IPS DF 19.7 (cell line): ENCODE data around the gene ST6GALNAC3.

Experiments used
- DNase-seq: peaks from one replicate; pipeline ENCODE4 v3.0.0-alpha.2; 2013; ENCODE audit warnings: low read depth, low spot score

The ST6GALNAC3 gene

GRCh38 chr1:76142771-76143540, 68.4 kb downstream of the ST6GALNAC3 start:
- no peak for DNase-seq

- no peak for DNase-seq
Measured at GRCh38 chr1:76144247-76144646, 69.7 kb downstream of the ST6GALNAC3 start.

GRCh38 chr1:76145332-76145731, 70.8 kb downstream of the ST6GALNAC3 start:
- DNase-seq = no peak

GRCh38 chr1:76146184-76146583, 71.6 kb downstream of the ST6GALNAC3 start:
- DNase-seq = no peak

GRCh38 chr1:76147917-76148316, 73.4 kb downstream of the ST6GALNAC3 start:
- DNase-seq = no peak

GRCh38 chr1:76148460-76148859, 73.9 kb downstream of the ST6GALNAC3 start:
- no peak for DNase-seq

GRCh38 chr1:76153841-76154205, 79.3 kb downstream of the ST6GALNAC3 start:
- no peak for DNase-seq

GRCh38 chr1:76154206-76154956, 79.8 kb downstream of the ST6GALNAC3 start:
- peak; percentile 20 for DNase-seq

GRCh38 chr1:76156987-76157386, 82.4 kb downstream of the ST6GALNAC3 start:
- no peak for DNase-seq

- no peak for DNase-seq
Measured at GRCh38 chr1:76158126-76158525, 83.6 kb downstream of the ST6GALNAC3 start.

- no peak for DNase-seq
Measured at GRCh38 chr1:76160225-76160624, 85.7 kb downstream of the ST6GALNAC3 start.

GRCh38 chr1:76161451-76161850, 86.9 kb downstream of the ST6GALNAC3 start:
- no peak for DNase-seq

GRCh38 chr1:76162254-76162653, 87.7 kb downstream of the ST6GALNAC3 start:
- no peak for DNase-seq

GRCh38 chr1:76164165-76164564, 89.6 kb downstream of the ST6GALNAC3 start:
- no peak for DNase-seq

GRCh38 chr1:76170084-76170483, 95.5 kb downstream of the ST6GALNAC3 start:
- DNase-seq = no peak

- no peak for DNase-seq
Measured at GRCh38 chr1:76170513-76170912, 96.0 kb downstream of the ST6GALNAC3 start.

GRCh38 chr1:76176000-76176399, 101.5 kb downstream of the ST6GALNAC3 start:
- DNase-seq = no peak

GRCh38 chr1:76177615-76178014, 103.1 kb downstream of the ST6GALNAC3 start:
- DNase-seq = no peak

GRCh38 chr1:76179219-76179698, 104.7 kb downstream of the ST6GALNAC3 start:
- DNase-seq = no peak

GRCh38 chr1:76185207-76185606, 110.7 kb downstream of the ST6GALNAC3 start:
- DNase-seq = no peak

GRCh38 chr1:76186554-76187170, 112.1 kb downstream of the ST6GALNAC3 start:
- DNase-seq = no peak

- DNase-seq = no peak
Measured at GRCh38 chr1:76187436-76187835, 112.9 kb downstream of the ST6GALNAC3 start.
